Left renal cortex interstitium (tissue), 4 donors: ENCODE results near the gene SRGAP2B. TPM values are rescaled to one million over a fixed set of nuclear protein-coding genes. Genes with fewer than 3 reads are reported as not detected.
"Not testable (repeated sequence)": the region's sequence is repeated elsewhere in the genome, so short reads cannot be mapped to it uniquely, and the experiment has no call there.

Experiments used
- DNase-seq, 4 donors: peaks; one replicate each; pipeline ENCODE4 v3.0.0-alpha.2; 2013; ENCODE audit warnings: low read depth in 4 of 4, low spot score in 2 of 4, missing footprints in 1 of 4
- polyA plus RNA-seq, 4 donors: library from polyadenylated mRNA; unstranded; fragments of 120-200 nt; gene quantifications; one replicate each; pipeline ENCODE4 v1.2.1, GENCODE V29; 2013; ENCODE audit not compliant: insufficient read length in 4 of 4

Gene SRGAP2B
- polyA plus RNA-seq, 4 donors = 19.8 to 46.9 (median 33.8) TPM

DNA sequence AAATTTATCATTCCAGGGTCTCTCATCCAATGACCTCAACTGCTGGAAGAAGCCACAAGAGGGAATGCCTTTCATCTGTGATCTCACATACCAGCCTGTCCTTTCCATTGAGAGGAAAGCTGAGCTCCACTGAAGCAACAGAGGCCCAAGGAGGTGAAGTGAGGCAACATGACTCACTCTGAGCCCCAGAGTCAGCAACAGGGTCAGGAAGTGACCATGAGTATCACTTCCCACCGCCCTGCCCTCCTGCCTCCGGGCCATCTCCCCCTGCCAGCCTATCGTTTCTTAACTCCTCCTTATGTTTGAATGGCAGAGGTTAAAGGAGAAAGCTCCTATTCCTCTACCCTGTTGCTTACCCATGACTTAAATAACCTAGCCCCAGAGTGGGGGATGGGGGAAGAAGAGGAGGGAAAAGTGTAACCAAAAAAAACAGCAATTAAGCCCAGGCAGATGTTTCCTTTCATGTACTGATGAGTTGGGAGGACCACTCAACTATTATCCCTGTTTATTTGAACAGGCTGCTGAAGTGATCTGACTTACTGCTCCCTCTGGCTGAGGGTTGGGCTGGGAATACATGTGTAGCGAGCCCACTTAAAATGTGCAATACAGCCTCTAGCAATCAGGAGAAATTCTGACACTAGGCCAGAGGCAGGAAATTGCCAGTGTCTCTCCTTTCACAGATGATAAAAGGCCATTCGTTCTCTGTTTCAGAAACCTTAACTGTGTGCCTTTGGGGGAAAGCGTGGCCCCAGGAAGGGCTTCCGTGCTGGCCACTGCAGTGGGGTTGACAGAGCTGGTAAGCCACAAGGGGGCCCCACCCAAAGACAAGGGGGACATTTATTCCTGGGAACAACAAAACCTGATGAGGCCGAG is 177.7 kb downstream of the SRGAP2B start:
- not testable (repeated sequence) for DNase-seq

DNA sequence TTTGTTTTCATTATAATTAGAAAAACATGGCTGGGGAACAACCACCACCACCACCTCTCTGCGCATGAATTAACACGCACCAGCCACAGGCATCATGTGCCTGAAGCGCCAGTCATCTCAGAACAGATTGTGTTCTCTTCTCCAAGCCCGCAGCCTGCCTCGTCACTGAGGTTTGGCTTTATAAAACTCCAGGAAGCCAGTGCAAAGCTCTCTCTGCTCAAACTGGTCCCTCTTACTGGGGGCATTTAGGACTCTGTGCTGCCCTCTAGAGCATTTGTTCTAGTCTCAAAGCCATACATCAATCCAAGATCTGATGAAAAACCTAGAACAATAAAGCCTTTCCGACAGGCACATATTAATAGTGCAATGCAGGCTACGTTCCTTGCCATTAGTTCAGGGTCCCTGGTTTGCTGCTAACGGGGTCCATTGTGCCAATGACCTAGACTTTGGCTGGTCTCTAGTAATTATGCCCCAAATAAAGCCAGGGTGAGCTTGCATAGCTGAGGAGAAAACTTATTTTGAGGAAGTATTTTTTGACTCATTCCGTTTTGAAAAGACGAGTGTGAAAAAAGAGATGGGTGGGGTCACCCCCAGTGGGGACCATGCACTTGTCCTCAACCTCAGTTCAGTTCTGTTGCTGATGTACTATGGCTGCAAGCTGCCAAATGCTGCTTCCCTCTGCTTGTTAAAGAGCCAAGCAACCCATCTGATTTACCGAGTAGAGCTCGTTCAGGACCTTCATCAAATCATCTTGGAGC is 181.0 kb downstream of the SRGAP2B start:
- DNase-seq = not testable (repeated sequence)

DNA sequence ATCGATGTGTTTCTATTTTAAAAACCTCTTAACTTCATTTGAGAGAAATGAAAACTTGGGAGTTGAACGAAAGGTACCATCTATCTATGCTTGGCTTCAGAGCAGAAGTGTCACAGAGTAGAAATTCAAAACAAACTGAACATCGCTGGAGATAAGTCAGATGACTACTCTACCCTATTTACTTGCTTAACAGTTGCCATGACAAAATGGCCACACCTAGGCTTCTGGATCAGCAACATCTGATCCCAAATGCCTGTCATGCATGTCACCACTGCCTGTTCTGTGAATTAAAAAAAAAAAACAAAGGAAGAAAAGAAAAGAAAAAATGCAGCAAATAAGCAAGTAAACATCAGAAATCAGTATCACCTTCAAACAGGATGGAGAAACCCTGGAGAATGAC is 181.7 kb downstream of the SRGAP2B start:
- DNase-seq = not testable (repeated sequence)

DNA sequence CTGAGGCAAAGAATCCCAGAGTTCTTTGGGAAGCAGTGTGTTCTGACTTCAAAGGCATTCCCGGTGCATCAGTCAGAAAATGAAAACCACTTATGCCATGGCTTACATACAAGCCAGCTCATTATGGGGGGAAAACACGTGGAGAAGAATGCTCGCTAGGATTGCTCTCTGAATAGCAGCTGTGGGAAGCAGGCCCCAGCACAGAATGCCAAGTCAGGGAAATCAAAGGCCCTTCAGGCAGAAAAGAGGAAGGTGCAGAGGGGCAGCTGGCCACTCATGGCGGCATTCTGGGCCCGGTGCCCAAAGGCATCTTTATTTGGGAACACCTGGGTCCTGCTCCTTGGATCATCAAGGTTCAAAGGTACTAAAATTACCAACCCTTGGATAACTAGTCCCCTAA is 184.4 kb downstream of the SRGAP2B start:
- not testable (repeated sequence) for DNase-seq

DNA sequence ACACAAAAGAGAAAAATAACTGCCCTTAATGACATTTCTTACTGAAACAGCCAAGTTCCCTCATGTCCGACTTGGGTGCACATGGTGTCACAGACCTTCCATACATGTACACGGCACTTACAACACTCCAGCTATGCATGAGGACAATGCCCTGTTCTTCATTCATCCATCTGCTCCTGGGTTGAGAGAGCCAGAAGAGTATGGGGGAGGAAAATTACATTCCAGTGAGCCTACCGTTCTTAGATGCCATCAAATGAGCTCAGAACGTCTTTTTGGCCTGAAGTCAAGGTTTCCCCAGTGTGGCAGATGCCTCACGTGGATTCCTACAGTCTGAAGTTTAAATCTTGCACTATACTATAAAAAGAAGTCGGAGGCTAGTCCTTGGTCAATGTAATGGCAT is 194.3 kb downstream of the SRGAP2B start:
- DNase-seq = not testable (repeated sequence)

DNA sequence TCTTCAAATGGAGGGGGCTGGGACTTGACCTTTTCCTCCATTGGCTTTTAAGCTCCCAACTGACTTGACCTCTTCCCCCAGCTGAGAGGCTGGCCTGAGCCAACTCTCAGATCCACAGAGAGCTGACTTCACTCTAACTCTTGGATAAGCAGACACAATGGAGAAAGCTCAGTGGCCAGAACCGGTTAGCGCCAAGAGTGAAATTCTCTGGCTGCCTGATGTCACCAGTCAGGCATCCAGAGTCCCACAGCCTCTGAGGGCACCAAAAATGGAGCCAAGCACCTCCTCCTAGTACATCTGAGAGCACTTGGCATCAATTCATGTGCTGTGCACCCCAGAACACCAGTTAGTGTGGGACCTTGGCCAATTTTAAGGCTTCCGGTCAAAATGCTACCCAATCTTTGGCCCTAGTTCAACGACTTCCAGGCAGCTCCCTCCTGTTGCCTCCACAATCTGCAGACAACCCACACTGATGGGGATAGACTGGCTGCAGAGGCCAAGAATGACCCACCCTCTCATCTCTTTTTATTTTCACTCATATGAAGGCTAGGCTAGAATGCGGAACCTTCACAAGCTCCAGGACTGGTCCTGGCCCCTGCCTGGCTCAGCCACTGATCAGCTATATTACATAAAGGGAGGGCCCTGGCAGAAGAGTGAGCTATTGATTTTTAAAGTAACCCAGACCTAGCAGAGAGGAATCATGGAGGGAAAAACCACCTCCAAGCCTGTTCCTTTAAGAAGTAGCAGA is 200.5 kb downstream of the SRGAP2B start:
- not testable (repeated sequence) for DNase-seq

DNA sequence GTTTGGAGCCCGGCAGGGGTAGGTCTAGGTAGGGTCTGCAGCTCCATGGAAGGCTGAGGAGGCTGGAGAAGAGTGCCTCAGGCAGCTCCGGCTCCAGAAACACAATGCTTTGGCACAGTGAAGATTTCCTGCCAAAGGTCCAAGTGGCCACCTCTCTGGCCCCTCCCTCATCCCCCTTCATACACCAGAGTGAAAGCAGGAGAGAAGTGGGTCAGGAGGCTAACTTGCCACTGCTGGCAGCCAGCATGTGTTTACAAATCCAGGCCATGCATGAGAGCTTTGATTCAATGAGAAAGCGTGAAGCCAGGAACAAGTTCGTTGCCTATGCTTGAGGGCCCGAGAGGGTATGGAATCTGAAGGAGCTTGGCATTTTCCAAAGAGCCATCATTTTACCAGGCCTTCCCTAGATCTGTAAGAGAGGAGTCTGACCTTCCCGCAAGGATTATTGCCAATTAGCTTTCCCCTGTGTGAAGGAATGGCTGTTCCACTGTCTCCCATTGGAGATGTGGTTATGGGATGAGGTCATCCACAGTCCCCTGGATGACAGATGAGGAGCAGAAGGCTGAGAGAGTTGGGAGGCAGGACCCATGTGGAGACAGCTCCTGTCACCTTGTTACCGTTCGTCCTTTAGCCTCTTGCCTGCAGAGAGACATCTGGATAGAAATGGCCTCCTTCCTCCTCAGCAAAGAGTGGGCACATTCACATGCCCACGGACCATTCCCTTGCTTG is 201.3 kb downstream of the SRGAP2B start:
- DNase-seq = not testable (repeated sequence)

DNA sequence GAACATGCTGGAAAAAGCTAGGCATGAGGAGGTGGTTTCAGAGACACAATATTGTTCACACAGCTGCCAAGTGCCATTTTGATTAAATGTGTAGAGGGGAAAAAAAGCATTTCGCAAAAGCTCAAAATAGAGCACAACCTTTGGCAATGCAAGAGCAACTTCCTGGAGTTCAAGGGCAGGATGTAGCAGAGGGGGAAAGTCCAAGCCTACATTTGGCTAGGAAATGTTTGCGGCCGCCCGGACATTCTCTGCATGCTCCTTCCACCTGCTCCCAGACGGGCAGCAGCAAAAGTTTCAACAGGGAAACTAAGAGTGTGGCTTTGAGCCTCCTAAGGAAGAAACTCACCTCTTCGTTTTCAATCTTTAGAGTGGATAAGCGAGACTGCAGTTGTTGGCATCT is 202.1 kb downstream of the SRGAP2B start:
- not testable (repeated sequence) for DNase-seq

DNA sequence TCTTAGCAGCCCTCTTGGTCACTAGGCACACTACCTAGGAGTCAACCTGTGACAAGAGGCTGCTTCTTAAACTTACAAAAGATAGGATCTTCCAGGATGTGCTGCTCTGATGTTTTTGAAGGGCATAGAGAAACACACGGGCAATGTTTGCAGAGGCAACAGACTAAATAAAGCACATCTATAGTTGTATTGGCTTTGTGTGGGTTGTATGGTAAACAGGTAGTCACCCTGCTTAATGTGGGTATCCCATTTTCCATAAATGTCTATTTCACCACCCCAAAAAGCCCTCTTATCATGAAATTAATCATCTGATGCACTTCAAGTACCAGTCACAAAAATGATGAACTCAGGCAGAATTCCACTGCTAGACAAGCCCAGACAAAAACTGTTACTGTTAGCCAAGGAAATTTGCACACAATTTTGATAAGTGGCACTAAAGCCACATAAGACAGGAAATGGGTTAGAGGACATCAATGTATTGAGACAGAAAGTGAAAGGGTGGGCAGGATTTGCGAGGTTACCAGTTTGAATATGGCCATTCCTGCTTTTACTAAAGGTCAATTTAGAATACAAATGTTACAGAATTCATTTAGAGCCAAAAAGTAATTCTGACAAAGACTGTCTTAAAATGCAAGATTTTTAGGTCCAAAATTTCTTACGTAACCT is 205.5 kb downstream of the SRGAP2B start:
- not testable (repeated sequence) for DNase-seq

DNA sequence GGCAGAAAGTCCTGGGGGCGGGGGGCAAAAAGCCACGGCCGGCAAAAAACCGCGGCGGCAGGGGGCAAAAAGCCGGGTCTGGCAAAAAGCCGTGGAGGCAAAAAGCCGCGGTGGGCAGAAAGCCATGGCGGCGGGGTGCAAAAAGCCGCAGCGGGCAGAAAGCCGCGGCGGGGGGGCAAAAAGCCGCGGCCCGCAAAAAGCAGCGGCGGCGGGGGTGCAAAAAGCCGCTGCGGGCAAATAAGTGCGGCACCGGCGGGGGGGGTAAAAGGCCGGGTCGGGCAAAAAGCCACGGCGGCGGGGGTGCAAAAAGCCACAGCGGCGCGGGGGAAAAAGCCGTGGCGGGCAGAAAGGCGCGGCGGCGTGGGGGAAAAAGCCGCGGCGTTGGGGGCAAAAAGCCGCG is 212.1 kb downstream of the SRGAP2B start:
- DNase-seq = not testable (repeated sequence)

DNA sequence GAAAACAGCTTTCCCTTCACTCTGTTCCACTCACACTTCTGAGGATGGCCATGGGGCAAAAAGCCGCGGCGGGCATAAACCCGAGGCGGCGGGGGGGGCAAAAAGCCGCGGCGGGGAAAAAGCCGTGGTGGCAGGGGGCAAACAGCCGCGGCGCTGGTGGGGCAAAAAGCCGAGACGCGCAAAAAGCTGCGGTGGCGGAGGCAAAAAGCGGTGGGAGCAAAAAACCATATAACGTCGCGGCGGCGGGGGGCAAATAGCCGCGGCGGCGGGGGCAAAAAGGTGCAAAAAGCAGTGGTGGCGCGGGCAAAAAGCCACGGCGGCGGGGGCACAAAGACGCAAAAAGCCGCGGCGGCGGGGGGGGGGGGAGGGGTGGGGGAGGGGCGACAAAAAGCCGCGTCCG is 212.8 kb downstream of the SRGAP2B start:
- DNase-seq = not testable (repeated sequence)

DNA sequence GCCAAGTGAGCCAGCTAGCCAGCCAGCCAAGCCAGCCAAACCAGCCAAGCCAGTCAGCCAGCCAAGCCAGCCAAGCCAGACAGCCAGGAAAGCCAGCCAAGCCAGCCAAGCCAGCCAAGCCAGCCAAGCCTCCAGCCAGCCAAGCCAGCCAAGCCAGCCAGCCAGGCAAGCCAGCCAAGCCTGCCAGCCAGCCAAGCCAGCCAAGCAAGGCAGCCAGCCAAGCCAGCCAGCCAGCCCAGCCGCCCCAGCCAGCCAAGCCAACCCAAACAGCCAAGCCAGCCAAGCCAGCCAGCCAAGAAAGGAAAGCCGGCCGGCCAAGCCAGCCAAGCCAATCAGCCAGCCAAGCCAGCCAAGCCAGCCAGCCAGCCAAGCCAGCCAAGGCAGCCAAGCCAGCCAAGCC is 236.5 kb downstream of the SRGAP2B start:
- DNase-seq = not testable (repeated sequence)

Other genes with a start within 250 kb of the SRGAP2B start
- 1 to 10 TPM; 1.8 to 2.9 (median 2.0) TPM for gene FAM72D, start 646 bp upstream of the SRGAP2B start, polyA plus RNA-seq
- gene PPIAL4D, start 146.8 kb upstream of the SRGAP2B start, polyA plus RNA-seq = 1 to 10 TPM in 1 of 4 donors, not detected in 3; 1.1 TPM